Stimulated activated CD4-positive, alpha-beta T cell treated with anti-CD3 and anti-CD28 coated beads, Interleukin-4, amount 100 ng/mL, for 4 hours (primary cell): ENCODE measurements around the gene SCG3.

ENCODE experiments used
- DNase-seq, 2 experiments: peaks; one replicate each; pipeline ENCODE4 v3.0.0-alpha.2; 2020

The SCG3 gene

DNA sequence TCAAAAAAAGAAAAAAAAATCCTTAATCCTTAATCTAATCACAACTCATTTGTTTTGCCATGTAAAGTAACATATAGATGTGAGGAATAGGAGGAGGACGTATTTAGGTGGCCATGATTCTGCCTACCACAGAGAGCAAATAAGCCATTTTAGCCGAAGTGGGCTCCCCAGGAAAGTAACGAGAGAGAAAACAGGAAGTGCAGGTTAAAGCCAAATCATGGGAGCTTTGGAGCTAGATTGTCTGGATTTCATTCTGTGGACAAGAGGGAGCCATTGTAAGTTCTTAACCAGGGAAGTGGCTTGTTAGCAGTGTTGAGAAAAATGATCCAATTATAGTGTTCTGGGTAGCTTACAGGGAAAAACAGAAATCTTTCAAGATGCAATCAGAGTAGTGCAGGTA, 79.5 kb downstream of the SCG3 start:
- no peak for DNase-seq

DNA sequence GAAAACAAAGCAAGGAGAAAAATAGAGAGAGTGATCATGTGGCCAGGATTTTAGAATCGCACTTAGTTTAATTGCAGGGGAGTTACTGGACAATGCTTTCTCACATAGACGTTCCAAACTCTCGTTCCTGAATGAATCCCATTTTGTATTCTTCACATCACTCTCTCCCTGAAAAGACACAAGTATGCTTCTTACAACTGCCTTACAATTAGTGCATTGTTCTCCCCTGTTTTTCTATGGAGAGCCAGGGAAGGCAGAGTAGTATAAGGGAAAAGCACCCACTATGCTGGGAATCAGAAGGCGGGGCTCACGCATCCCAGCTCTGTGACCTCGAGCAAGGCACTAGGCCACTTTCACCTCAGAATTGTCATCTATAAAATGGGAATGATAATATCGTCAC, 84.4 kb downstream of the SCG3 start:
- no peak for DNase-seq

DNA sequence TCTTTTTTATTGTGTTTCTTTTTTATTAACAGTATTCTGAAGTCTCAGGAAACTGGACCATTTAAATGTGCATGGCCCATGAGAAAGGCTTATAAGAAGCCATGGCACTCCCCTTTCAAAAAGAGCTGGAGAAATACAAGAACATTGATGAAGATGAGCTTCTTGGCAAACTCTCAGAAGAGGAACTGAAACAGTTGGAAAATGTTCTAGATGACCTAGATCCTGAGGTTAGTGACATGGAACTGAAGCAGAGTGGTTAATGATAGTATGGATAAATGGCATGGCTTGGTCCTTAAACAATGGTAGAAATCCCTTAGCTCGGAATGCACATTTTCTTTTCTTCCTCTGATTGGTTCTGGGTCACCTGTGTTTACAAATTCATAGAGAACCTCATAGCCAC, 85.0 kb downstream of the SCG3 start:
- DNase-seq: no peak

DNA sequence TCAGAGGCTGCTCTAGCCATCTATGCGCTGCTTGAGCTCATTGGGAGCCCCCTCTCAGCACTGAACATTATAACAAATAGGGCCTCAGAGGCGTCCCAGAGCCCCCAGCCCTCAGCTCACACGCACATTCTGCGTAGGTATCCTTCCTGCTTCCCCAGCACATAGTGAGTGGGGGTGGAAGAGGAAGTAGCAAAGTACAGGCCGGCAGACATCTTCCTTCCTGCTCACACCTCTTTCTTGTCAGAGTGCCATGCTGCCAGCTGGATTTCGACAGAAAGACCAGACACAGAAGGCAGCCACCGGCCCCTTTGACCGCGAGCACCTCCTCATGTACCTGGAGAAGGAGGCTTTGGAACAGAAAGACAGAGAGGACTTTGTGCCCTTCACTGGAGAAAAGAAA, 86.7 kb downstream of the SCG3 start:
- no peak for DNase-seq
